Measurements from ENCODE around the gene BCL11B.

GRCh38 chr14:99136401-99136800 lies 135.6 kb downstream of the BCL11B start:
- TF ChIP-seq RAD21 (IDR thresholded peaks at IDR 0.05; ENCODE audit: insufficient read depth, low read depth, low read length) (no peak), ELK1 (IDR thresholded peaks at IDR 0.05; ENCODE audit: low read depth, low read length) (no peak), REST (IDR thresholded peaks at IDR 0.05; ENCODE audit: low read depth, low read length) (no peak), EZH2 (IDR thresholded peaks at IDR 0.05; ENCODE audit: borderline replicate concordance, control insufficient read depth, low read depth, low read length) (no peak), FOXK2 (IDR thresholded peaks at IDR 0.05) (no peak), EP300 (IDR thresholded peaks at IDR 0.05; ENCODE audit: borderline replicate concordance in 1 of 2, control insufficient read depth in 1 of 2, low read depth in 2 of 2, low read length in 2 of 2) (no peak), POLR2AphosphoS5 (IDR thresholded peaks at IDR 0.05; ENCODE audit: low read length) (no peak), CBX3 (IDR thresholded peaks at IDR 0.05; ENCODE audit: borderline replicate concordance, low read depth) (no peak), NFXL1 (IDR thresholded peaks at IDR 0.05; ENCODE audit: borderline replicate concordance) (no peak), E4F1 (IDR thresholded peaks at IDR 0.05; ENCODE audit: borderline replicate concordance, partially characterized antibody) (no peak), TAF1 (IDR thresholded peaks at IDR 0.05; ENCODE audit: borderline replicate concordance, low read depth, low read length) (no peak), CHD2 (IDR thresholded peaks at IDR 0.05; ENCODE audit: borderline replicate concordance, low read depth, low read length) (no peak), RELA (IDR thresholded peaks at IDR 0.05; ENCODE audit: borderline replicate concordance, partially characterized antibody) (no peak)
- TF ChIP-seq, protein P1, sequence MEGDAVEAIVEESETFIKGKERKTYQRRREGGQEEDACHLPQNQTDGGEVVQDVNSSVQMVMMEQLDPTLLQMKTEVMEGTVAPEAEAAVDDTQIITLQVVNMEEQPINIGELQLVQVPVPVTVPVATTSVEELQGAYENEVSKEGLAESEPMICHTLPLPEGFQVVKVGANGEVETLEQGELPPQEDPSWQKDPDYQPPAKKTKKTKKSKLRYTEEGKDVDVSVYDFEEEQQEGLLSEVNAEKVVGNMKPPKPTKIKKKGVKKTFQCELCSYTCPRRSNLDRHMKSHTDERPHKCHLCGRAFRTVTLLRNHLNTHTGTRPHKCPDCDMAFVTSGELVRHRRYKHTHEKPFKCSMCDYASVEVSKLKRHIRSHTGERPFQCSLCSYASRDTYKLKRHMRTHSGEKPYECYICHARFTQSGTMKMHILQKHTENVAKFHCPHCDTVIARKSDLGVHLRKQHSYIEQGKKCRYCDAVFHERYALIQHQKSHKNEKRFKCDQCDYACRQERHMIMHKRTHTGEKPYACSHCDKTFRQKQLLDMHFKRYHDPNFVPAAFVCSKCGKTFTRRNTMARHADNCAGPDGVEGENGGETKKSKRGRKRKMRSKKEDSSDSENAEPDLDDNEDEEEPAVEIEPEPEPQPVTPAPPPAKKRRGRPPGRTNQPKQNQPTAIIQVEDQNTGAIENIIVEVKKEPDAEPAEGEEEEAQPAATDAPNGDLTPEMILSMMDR (IDR thresholded peaks at IDR 0.05 in 2 of 3, conservative IDR thresholded peaks at IDR 0.05 in 1 of 3; ENCODE audit: control insufficient read depth in 2 of 3, extremely low read depth in 1 of 3, insufficient read depth in 1 of 3, low read depth in 3 of 3, low read length in 3 of 3), result no peak
